DND-41 (cell line): ENCODE data around the gene TLCD4.

ENCODE experiments used
- ATAC-seq: fragments of 200-7000 bp; cut with Tn5 transposase; 3 replicates; pipeline ENCODE4 v1.9.1; 2021; ENCODE audit warnings: low read depth; ENCODE audit not compliant: insufficient read depth
- DNase-seq: peaks from one replicate; pipeline ENCODE4 v3.0.0-alpha.2; 2020
- H2AFZ ChIP-seq: 2 replicates; pipeline ENCODE4 v1.6.0; 2012; ENCODE audit warnings: low read depth, low read length
- H3K27ac ChIP-seq: 2 replicates; pipeline ENCODE4 v1.5.1; 2012; ENCODE audit warnings: low read length, inconsistent platforms
- H3K27me3 ChIP-seq: fragments of 200-600 bp; sonication (generic); 2 replicates; pipeline ENCODE4 v1.6.0; 2012; ENCODE audit warnings: low read length, mild to moderate bottlenecking, inconsistent platforms; ENCODE audit not compliant: insufficient read depth, poor library complexity
- H3K36me3 ChIP-seq: 2 replicates; pipeline ENCODE4 v1.5.1; 2012; ENCODE audit warnings: low read length, inconsistent platforms; ENCODE audit not compliant: insufficient read depth
- H3K4me1 ChIP-seq: 2 replicates; pipeline ENCODE4 v1.5.1; 2012; ENCODE audit warnings: mild to moderate bottlenecking, low read length; ENCODE audit not compliant: insufficient read depth
- H3K4me2 ChIP-seq: 2 replicates; pipeline ENCODE4 v1.6.0; 2012; ENCODE audit warnings: mild to moderate bottlenecking, moderate library complexity, low read length, inconsistent platforms; ENCODE audit not compliant: insufficient read depth
- H3K4me3 ChIP-seq, 2 experiments: fragments of 200-600 bp in 1 of 2; shearing (Covaris generic) in 1 of 2; 2 replicates each; pipeline ENCODE4 v1.5.1; 2012 to 2016; ENCODE audit warnings: inconsistent platforms in 2 of 2, low read length in 2 of 2, mild to moderate bottlenecking in 2 of 2, low read depth in 1 of 2, moderate library complexity in 1 of 2
- H3K79me2 ChIP-seq: 2 replicates; pipeline ENCODE4 v1.6.0; 2012; ENCODE audit warnings: low read length, inconsistent platforms; ENCODE audit not compliant: insufficient read depth
- H3K9ac ChIP-seq: 2 replicates; pipeline ENCODE4 v1.6.0; 2012; ENCODE audit warnings: low read depth, mild to moderate bottlenecking, inconsistent platforms, low read length, moderate library complexity
- H3K9me3 ChIP-seq: 2 replicates; pipeline ENCODE4 v1.5.1; 2012; ENCODE audit warnings: low read length, moderate library complexity, mild to moderate bottlenecking, inconsistent platforms; ENCODE audit not compliant: insufficient read depth, severe bottlenecking
- H4K20me1 ChIP-seq: 2 replicates; pipeline ENCODE4 v1.6.0; 2012; ENCODE audit warnings: low read length; ENCODE audit not compliant: insufficient read depth
- CTCF ChIP-seq: IDR thresholded peaks from 2 replicates; pipeline ENCODE4 v1.5.1; 2012; ENCODE audit warnings: borderline replicate concordance, low read length, moderate library complexity, mild to moderate bottlenecking; ENCODE audit not compliant: poor library complexity, severe bottlenecking; ENCODE audit errors: extremely low read depth
- EZH2 ChIP-seq: IDR thresholded peaks from 3 replicates; pipeline ENCODE4 v1.6.1; 2012; ENCODE audit warnings: borderline replicate concordance, low read depth, mild to moderate bottlenecking, moderate library complexity, low read length, inconsistent platforms; ENCODE audit not compliant: severe bottlenecking

The TLCD4 gene

GRCh38 chr1:95093296-95093695, 23.9 kb upstream of the TLCD4 start:
- DNase-seq = no peak
- no peaks in the 10 kb centered on the region for H3K36me3 ChIP-seq
- H3K9me3 ChIP-seq = no peaks in the 10 kb centered on the region
- no peak overlapping the region for H3K27ac ChIP-seq
- no peak for TF ChIP-seq CTCF
- TF ChIP-seq EZH2 = no peak
- H4K20me1 ChIP-seq = no peaks in the 10 kb centered on the region
- no peak overlapping the region for H3K4me3 ChIP-seq
- no peak overlapping the region for H3K9ac ChIP-seq
- no peaks in the 10 kb centered on the region for H3K79me2 ChIP-seq
- H3K4me2 ChIP-seq = no peak overlapping the region
- H3K27me3 ChIP-seq = no peaks in the 10 kb centered on the region
- H2AFZ ChIP-seq = no peak overlapping the region
- no peaks in the 10 kb centered on the region for H3K4me1 ChIP-seq
- no peak for ATAC-seq

GRCh38 chr1:95094923-95095322, 22.2 kb upstream of the TLCD4 start:
- no peak overlapping the region for H2AFZ ChIP-seq
- H3K79me2 ChIP-seq = no peaks in the 10 kb centered on the region
- no peaks in the 10 kb centered on the region for H3K9me3 ChIP-seq
- H3K4me3 ChIP-seq = no peak overlapping the region
- H3K4me2 ChIP-seq = no peak overlapping the region
- no peak overlapping the region for H3K9ac ChIP-seq
- DNase-seq (no peak), ATAC-seq (no peak)
- H3K27ac ChIP-seq = no peak overlapping the region
- H3K36me3 ChIP-seq = no peaks in the 10 kb centered on the region
- H3K4me1 ChIP-seq = no peaks in the 10 kb centered on the region
- H3K27me3 ChIP-seq = no peaks in the 10 kb centered on the region
- no peak for TF ChIP-seq CTCF
- no peak for TF ChIP-seq EZH2
- H4K20me1 ChIP-seq = no peaks in the 10 kb centered on the region

- H3K4me2 ChIP-seq = no peak overlapping the region
- H3K27me3 ChIP-seq = no peaks in the 10 kb centered on the region
- H3K36me3 ChIP-seq = no peaks in the 10 kb centered on the region
- H3K79me2 ChIP-seq = no peaks in the 10 kb centered on the region
- H3K4me3 ChIP-seq = no peak overlapping the region
- TF ChIP-seq EZH2 (no peak), CTCF (no peak)
- H3K9ac ChIP-seq = no peak overlapping the region
- no peak overlapping the region for H3K27ac ChIP-seq
- DNase-seq = no peak
- H3K4me1 ChIP-seq = no peaks in the 10 kb centered on the region
- ATAC-seq = no peak
- no peaks in the 10 kb centered on the region for H3K9me3 ChIP-seq
- H2AFZ ChIP-seq = no peak overlapping the region; the same call in 1 of the 2 replicates
- H4K20me1 ChIP-seq = no peaks in the 10 kb centered on the region
Observed at GRCh38 chr1:95095833-95096217, 21.3 kb upstream of the TLCD4 start.
